ENCODE results near the gene CHRM2.

DNA sequence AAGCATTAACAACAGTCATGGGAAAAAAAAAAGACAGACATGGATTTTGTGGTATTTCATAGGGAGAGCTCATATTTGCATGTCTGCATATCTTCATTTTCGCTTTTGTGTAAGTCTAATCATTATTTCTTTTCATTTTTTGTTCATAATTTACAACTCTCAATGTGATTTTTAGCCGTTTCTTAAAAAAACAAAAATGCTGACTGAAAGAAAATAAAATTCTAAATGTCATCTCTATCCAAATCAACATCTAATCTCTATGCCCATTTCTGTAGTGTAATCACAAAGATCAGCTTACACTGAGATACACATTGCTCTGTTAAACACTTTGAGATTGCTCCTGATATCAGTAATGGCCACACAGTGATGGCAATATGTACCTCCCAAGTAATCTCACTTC is 29.2 kb downstream of the CHRM2 start:
- TF ChIP-seq, protein P1, sequence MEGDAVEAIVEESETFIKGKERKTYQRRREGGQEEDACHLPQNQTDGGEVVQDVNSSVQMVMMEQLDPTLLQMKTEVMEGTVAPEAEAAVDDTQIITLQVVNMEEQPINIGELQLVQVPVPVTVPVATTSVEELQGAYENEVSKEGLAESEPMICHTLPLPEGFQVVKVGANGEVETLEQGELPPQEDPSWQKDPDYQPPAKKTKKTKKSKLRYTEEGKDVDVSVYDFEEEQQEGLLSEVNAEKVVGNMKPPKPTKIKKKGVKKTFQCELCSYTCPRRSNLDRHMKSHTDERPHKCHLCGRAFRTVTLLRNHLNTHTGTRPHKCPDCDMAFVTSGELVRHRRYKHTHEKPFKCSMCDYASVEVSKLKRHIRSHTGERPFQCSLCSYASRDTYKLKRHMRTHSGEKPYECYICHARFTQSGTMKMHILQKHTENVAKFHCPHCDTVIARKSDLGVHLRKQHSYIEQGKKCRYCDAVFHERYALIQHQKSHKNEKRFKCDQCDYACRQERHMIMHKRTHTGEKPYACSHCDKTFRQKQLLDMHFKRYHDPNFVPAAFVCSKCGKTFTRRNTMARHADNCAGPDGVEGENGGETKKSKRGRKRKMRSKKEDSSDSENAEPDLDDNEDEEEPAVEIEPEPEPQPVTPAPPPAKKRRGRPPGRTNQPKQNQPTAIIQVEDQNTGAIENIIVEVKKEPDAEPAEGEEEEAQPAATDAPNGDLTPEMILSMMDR (conservative IDR thresholded peaks at IDR 0.05; ENCODE audit: low read length), result no peak
- no peak for TF ChIP-seq EZH2phosphoT487 (IDR thresholded peaks at IDR 0.05; ENCODE audit: borderline replicate concordance, low read depth, low read length)
